ENCODE results near the gene LIFR.

GRCh38 chr5:38445374-38446028, 110.9 kb downstream of the LIFR start:
- TF ChIP-seq CTCF (IDR thresholded peaks at IDR 0.05) (no peak), SIN3A (IDR thresholded peaks at IDR 0.05; ENCODE audit: borderline replicate concordance, insufficient read depth, low read depth, low read length) (no peak), POLR2AphosphoS5 (IDR thresholded peaks at IDR 0.05; ENCODE audit: low read depth, low read length) (no peak), REST (IDR thresholded peaks at IDR 0.05; ENCODE audit: insufficient read depth in 1 of 2, low read depth in 2 of 2, low read length in 1 of 2) (no peak), TCF7L2 (IDR thresholded peaks at IDR 0.05; ENCODE audit: low read depth, low read length) (no peak)
